PC-9 (cell line): ENCODE results near the gene CD48.

ENCODE experiments used
- EZH2 ChIP-seq: fragments of 200-600 bp; sonication (generic); IDR thresholded peaks from 2 replicates; pipeline ENCODE4 v1.8.0; 2017; ENCODE audit warnings: antibody characterized with exemption, low read depth
- TF ChIP-seq, protein P1 (sequence below): fragments of 200-600 bp; sonication (generic); conservative IDR thresholded peaks from 2 replicates; pipeline ENCODE4 v1.6.1; 2017; ENCODE audit warnings: mixed run types, antibody characterized with exemption, mild to moderate bottlenecking, moderate library complexity

DNA sequence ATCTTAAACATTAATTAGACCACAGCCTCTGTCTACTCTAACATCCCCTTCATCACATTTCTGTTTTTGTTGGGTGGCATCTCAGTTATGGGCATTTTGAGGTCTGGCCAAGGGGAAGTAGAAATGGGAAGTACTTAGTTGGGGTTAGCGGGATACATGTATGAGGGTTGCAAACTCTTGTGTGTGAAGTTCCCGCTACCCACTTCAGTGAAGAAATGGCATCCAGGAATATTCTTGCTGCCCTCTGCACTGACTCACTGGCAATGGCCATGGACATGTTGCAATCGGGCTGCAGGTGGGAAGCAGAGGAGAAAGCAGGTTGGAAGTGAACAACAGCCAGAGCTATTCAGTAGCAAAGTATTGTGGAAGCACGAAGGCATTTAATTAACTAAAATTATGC, 7.4 kb downstream of the CD48 start:
- TF ChIP-seq, protein P1, sequence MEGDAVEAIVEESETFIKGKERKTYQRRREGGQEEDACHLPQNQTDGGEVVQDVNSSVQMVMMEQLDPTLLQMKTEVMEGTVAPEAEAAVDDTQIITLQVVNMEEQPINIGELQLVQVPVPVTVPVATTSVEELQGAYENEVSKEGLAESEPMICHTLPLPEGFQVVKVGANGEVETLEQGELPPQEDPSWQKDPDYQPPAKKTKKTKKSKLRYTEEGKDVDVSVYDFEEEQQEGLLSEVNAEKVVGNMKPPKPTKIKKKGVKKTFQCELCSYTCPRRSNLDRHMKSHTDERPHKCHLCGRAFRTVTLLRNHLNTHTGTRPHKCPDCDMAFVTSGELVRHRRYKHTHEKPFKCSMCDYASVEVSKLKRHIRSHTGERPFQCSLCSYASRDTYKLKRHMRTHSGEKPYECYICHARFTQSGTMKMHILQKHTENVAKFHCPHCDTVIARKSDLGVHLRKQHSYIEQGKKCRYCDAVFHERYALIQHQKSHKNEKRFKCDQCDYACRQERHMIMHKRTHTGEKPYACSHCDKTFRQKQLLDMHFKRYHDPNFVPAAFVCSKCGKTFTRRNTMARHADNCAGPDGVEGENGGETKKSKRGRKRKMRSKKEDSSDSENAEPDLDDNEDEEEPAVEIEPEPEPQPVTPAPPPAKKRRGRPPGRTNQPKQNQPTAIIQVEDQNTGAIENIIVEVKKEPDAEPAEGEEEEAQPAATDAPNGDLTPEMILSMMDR, result no peak
- TF ChIP-seq EZH2, result no peak
